Measurements from ENCODE around the gene DOHH. TPM values are rescaled to one million over a fixed set of nuclear protein-coding genes. Genes with fewer than 3 reads are reported as not detected.
"Not testable (repeated sequence)": the region's sequence is repeated elsewhere in the genome, so short reads cannot be mapped to it uniquely, and the experiment has no call there.

DOHH gene
- total RNA-seq, 1 donor: 8.3 TPM

GRCh38 chr19:3511506-3512251 lies 11.2 kb upstream of the DOHH start:
- TF ChIP-seq, protein P1, sequence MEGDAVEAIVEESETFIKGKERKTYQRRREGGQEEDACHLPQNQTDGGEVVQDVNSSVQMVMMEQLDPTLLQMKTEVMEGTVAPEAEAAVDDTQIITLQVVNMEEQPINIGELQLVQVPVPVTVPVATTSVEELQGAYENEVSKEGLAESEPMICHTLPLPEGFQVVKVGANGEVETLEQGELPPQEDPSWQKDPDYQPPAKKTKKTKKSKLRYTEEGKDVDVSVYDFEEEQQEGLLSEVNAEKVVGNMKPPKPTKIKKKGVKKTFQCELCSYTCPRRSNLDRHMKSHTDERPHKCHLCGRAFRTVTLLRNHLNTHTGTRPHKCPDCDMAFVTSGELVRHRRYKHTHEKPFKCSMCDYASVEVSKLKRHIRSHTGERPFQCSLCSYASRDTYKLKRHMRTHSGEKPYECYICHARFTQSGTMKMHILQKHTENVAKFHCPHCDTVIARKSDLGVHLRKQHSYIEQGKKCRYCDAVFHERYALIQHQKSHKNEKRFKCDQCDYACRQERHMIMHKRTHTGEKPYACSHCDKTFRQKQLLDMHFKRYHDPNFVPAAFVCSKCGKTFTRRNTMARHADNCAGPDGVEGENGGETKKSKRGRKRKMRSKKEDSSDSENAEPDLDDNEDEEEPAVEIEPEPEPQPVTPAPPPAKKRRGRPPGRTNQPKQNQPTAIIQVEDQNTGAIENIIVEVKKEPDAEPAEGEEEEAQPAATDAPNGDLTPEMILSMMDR (IDR thresholded peaks at IDR 0.05; ENCODE audit: extremely low read depth, low read depth, low read length): no peak
- Histone ChIP-seq H4K20me1 (ENCODE audit: insufficient read depth, low read length) (peaks cover 81% of the 10 kb centered on the region), H3K4me1 (ENCODE audit: insufficient read depth, low read length) (peaks cover 32% of the 10 kb centered on the region)

DNA sequence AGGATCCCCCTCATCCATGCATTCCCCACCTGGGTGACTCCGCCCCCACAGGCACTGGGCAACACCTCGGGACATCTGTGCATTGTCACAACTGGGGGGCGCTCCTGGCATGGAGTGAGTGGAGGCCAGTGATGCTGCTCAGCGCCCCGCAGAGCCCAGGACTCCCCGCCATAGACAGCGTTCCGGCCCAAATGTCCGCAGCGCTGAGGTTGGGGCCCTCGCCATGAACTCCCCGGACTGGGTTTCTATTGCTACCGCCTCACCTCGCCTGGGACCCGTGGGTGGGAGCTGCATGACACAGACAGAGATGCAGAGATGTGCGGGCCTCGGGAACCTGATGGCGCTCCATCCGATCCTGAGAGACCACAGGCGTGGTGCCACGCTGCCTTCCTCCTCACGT lies 10.3 kb upstream of the DOHH start:
- no peaks in the 10 kb centered on the region for H3K9me3 ChIP-seq (ENCODE audit: low read depth, low read length)
- peaks cover 96% of the 10 kb centered on the region for H3K79me2 ChIP-seq (ENCODE audit: insufficient read depth, low read length)
- H2AFZ ChIP-seq (ENCODE audit: low read length): no peak overlapping the region
- H3K4me1 ChIP-seq (ENCODE audit: insufficient read depth, low read length): peaks cover 33% of the 10 kb centered on the region
- no peak overlapping the region for H3K4me3 ChIP-seq (ENCODE audit: insufficient read depth, low read length)
- no peaks in the 10 kb centered on the region for H3K27me3 ChIP-seq (ENCODE audit: insufficient read depth, low read length)
- H3K36me3 ChIP-seq (ENCODE audit: insufficient read depth, low read length): peaks cover 14% of the 10 kb centered on the region
- peaks cover 72% of the 10 kb centered on the region for H4K20me1 ChIP-seq (ENCODE audit: insufficient read depth, low read length)
- TF ChIP-seq, protein P1 (IDR thresholded peaks at IDR 0.05; ENCODE audit: extremely low read depth, low read depth, low read length): no peak
- H3K4me2 ChIP-seq (ENCODE audit: insufficient read depth, low read length): no peak overlapping the region
- DNase-seq (ENCODE audit: insufficient read length, low spot score, missing footprints): no peak
- no peak overlapping the region for H3K27ac ChIP-seq (ENCODE audit: low read depth, low read length)

More at GRCh38 chr19:3511506-3512251, 11.2 kb upstream of the DOHH start:
- Histone ChIP-seq H2AFZ (ENCODE audit: low read length) (no peak overlapping the region), H3K36me3 (ENCODE audit: insufficient read depth, low read length) (peaks cover 14% of the 10 kb centered on the region), H3K27me3 (ENCODE audit: insufficient read depth, low read length) (no peaks in the 10 kb centered on the region), H3K4me2 (ENCODE audit: insufficient read depth, low read length) (no peak overlapping the region), H3K79me2 (ENCODE audit: insufficient read depth, low read length) (peaks cover 100% of the 10 kb centered on the region), H3K4me3 (ENCODE audit: insufficient read depth, low read length) (no peak overlapping the region), H3K27ac (ENCODE audit: low read depth, low read length) (no peak overlapping the region), H3K9me3 (ENCODE audit: low read depth, low read length) (no peaks in the 10 kb centered on the region)
- no peak for DNase-seq (ENCODE audit: insufficient read length, low spot score, missing footprints)

GRCh38 chr19:3509566-3509989 lies 9.1 kb upstream of the DOHH start:
- Histone ChIP-seq H3K79me2 (ENCODE audit: insufficient read depth, low read length) (peaks cover 84% of the 10 kb centered on the region), H2AFZ (ENCODE audit: low read length) (no peak overlapping the region), H4K20me1 (ENCODE audit: insufficient read depth, low read length) (peaks cover 64% of the 10 kb centered on the region), H3K4me3 (ENCODE audit: insufficient read depth, low read length) (no peak overlapping the region), H3K36me3 (ENCODE audit: insufficient read depth, low read length) (peaks cover 14% of the 10 kb centered on the region), H3K4me1 (ENCODE audit: insufficient read depth, low read length) (peaks cover 32% of the 10 kb centered on the region), H3K4me2 (ENCODE audit: insufficient read depth, low read length) (peak overlapping the region; percentile 53), H3K27ac (ENCODE audit: low read depth, low read length) (peak overlapping the region; percentile 56), H3K27me3 (ENCODE audit: insufficient read depth, low read length) (no peaks in the 10 kb centered on the region), H3K9me3 (ENCODE audit: low read depth, low read length) (no peaks in the 10 kb centered on the region)
- TF ChIP-seq, protein P1 (IDR thresholded peaks at IDR 0.05; ENCODE audit: extremely low read depth, low read depth, low read length): no peak
- DNase-seq (ENCODE audit: insufficient read length, low spot score, missing footprints): peak; percentile 97

DNA sequence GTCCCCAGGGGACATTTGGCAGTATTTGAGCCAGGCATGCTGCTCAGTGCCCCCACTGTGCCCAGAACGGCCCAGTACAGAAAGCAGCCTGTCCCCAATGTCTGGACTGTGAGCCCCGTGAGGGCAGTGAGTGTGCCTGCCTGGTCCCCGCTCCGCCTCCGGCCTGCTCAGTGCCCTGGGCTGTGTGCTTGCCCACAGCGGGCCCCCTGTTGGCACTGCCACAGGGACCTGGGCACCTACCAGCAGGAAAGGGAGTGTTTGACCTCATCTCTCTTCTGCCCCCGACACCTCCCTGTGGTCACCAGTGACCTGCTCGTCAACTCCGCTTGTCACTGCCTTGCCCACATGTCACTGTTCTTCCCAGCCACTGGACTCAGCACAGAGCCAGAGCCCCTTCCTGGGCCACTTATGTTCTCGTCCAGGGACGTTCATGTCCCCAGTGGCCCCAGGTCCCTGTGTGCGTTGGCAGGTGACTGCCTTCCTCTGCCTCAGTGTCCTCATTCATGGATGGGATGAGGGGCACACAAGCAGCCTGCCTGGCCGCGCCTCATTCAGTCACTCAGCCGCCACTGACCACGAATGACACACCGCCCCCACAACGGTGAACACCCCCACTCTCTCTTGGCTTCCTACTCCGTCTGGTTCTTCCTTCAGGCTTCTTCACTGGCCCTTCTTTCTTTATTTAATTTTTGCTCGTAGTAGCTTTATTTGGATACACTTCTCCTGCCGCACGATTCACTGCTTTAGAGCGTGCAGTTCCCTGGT lies 8.5 kb upstream of the DOHH start:
- no peak overlapping the region for H3K4me3 ChIP-seq (ENCODE audit: insufficient read depth, low read length)
- DNase-seq (ENCODE audit: insufficient read length, low spot score, missing footprints): no peak
- no peak overlapping the region for H2AFZ ChIP-seq (ENCODE audit: low read length)
- peaks cover 26% of the 10 kb centered on the region for H3K4me1 ChIP-seq (ENCODE audit: insufficient read depth, low read length)
- H3K79me2 ChIP-seq (ENCODE audit: insufficient read depth, low read length): peaks cover 78% of the 10 kb centered on the region
- peak overlapping the region; percentile 56 for H3K27ac ChIP-seq (ENCODE audit: low read depth, low read length)
- TF ChIP-seq, protein P1 (IDR thresholded peaks at IDR 0.05; ENCODE audit: extremely low read depth, low read depth, low read length): no peak
- no peaks in the 10 kb centered on the region for H3K27me3 ChIP-seq (ENCODE audit: insufficient read depth, low read length)
- H3K9me3 ChIP-seq (ENCODE audit: low read depth, low read length): no peaks in the 10 kb centered on the region
- peaks cover 14% of the 10 kb centered on the region for H3K36me3 ChIP-seq (ENCODE audit: insufficient read depth, low read length)
- peaks cover 58% of the 10 kb centered on the region for H4K20me1 ChIP-seq (ENCODE audit: insufficient read depth, low read length)
- peak overlapping the region; percentile 53 for H3K4me2 ChIP-seq (ENCODE audit: insufficient read depth, low read length)

DNA sequence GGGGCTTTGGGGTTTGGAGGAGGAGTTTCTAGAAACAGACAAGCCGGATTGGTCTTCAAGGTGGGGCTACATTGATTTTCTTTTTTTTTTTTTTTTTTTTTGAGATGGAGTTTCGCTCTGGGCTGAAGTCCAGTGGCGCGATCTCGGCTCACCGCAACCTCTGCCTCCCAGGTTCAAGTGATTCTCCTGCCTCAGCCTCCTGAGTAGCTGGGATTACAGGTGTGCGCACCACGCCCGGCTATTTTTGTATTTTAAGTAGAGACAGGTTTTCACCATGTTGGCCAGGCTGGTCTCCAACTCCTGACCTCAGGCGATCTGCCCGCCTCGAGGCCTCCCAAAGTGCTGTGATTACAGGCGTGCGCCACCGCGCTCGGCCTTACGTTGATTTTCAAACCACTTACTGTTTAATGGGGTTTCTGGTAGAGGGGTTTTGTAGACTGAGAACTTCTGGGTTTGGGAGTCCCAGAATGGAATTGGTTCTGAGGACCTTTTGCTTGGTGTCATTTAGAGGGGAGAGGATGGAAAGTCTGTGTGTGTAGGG lies 7.7 kb upstream of the DOHH start:
- H2AFZ ChIP-seq (ENCODE audit: low read length); H3K27ac ChIP-seq (ENCODE audit: low read depth, low read length); H3K27me3 ChIP-seq (ENCODE audit: insufficient read depth, low read length); DNase-seq (ENCODE audit: insufficient read length, low spot score, missing footprints); H3K9me3 ChIP-seq (ENCODE audit: low read depth, low read length); H3K4me3 ChIP-seq (ENCODE audit: insufficient read depth, low read length); H3K4me2 ChIP-seq (ENCODE audit: insufficient read depth, low read length): not testable (repeated sequence)
- Histone ChIP-seq H3K79me2 (ENCODE audit: insufficient read depth, low read length) (peaks cover 70% of the 10 kb centered on the region), H3K36me3 (ENCODE audit: insufficient read depth, low read length) (peaks cover 14% of the 10 kb centered on the region), H3K4me1 (ENCODE audit: insufficient read depth, low read length) (peaks cover 21% of the 10 kb centered on the region), H4K20me1 (ENCODE audit: insufficient read depth, low read length) (peaks cover 51% of the 10 kb centered on the region)
